Activated CD4-positive, alpha-beta T cell treated with anti-CD3 and anti-CD28 coated beads for 4 hours (primary cell): ENCODE data around the gene TELO2.

Experiments used
- DNase-seq, 2 donors: peaks; one replicate each; pipeline ENCODE4 v3.0.0-alpha.2; 2020

Gene TELO2

DNA sequence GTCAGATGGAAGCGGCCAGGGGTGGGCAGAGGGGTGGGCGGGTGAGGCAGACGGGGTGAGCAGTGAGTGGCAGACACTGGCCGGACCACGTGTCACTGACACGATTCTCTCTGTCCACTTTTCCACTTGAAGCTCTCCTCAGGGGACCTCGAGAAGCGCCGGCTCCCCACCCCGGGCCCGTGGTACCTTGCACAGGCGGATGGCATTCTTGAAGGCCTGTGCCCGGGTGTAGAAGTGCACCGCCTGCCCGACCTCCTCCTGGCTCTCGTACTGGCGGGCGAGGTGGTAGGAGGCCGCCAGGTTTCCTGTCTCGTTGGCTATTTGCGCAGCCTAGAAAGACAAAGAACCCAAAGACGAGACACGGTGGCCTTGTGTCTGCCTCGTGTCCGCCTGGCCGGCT lies 31.2 kb downstream of the TELO2 start:
- no peak for DNase-seq

GRCh38 chr16:1525871-1526607 lies 32.9 kb downstream of the TELO2 start:
- DNase-seq: no peak

GRCh38 chr16:1526608-1527555 lies 33.7 kb downstream of the TELO2 start:
- DNase-seq: no peak

GRCh38 chr16:1527836-1528811 lies 35.0 kb downstream of the TELO2 start:
- no peak for DNase-seq

GRCh38 chr16:1528921-1529537 lies 35.9 kb downstream of the TELO2 start:
- no peak for DNase-seq

GRCh38 chr16:1530349-1530882 lies 37.3 kb downstream of the TELO2 start:
- no peak for DNase-seq

DNA sequence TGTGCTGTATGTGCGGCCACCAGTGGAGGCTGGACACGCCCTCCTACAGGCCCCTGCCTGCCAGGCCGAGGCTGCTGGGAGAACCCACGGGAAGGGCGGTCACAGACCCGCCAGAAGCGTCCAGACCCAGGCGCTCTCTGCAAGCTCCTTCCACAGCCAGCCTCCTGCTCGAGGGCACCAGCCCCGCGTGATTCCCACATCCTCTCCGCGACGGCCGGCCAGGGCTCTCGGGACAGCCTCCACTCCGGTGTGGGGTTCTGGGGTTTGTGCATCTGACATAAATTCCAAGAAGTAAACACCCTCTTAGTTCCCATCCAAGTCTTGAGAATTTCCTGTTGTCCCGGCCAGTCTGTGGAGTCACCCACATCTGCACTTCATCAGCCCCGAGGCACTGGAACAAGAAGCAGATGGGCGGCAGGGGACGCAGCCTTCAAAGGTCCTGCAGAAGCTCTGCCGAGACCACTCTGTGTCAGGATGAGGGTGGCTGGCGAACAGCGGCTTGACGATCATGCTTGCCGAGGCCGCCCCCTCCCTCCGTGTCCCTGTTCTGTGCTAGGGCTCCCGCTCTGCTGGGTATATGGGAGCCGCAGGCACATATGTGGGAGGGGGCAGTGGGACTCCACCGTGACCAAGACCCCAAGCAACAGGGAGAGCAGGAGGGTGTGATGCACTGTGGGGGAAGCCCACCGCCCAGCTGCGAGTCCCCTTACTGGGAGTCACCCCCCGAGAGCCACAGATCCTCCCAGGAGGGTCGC lies 37.9 kb downstream of the TELO2 start:
- no peak for DNase-seq

GRCh38 chr16:1531638-1531910 lies 38.4 kb downstream of the TELO2 start:
- no peak for DNase-seq

- DNase-seq: no peak
These were observed 39.1 kb downstream of the TELO2 start for GRCh38 chr16:1532081-1532760.

GRCh38 chr16:1532771-1533170 lies 39.6 kb downstream of the TELO2 start:
- DNase-seq: no peak

DNA sequence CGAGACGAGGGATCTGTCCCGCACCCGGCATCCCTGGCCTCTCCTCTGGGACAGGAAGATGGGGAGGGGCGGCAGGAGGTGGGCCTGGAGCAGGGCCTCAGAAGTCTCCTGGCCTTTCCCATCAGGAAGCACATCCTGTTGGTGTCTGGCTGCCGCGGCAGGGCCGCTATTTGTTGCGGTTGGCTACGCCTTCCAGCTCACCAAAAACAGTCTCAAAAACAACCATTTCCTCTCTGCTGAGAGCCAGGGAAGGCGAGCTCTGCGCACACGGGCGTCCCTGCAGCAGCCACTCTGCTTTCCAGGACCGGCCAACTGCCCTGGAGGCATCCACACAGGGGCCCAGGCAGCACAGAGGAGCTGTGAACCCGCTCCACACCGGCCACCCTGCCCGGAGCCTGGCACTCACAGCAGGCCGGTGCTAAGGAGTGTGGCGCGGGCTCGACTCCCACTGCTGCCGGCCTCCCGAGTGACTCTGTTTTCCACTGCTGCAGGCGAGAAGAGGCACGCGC lies 40.3 kb downstream of the TELO2 start, which contains the start of gene TMEM204:
TMEM204 (plus strand) TSS at position 224 of the 509 bp plus-strand sequence. CDS start 610 bp downstream, outside the sequence.
- DNase-seq: no peak

DNA sequence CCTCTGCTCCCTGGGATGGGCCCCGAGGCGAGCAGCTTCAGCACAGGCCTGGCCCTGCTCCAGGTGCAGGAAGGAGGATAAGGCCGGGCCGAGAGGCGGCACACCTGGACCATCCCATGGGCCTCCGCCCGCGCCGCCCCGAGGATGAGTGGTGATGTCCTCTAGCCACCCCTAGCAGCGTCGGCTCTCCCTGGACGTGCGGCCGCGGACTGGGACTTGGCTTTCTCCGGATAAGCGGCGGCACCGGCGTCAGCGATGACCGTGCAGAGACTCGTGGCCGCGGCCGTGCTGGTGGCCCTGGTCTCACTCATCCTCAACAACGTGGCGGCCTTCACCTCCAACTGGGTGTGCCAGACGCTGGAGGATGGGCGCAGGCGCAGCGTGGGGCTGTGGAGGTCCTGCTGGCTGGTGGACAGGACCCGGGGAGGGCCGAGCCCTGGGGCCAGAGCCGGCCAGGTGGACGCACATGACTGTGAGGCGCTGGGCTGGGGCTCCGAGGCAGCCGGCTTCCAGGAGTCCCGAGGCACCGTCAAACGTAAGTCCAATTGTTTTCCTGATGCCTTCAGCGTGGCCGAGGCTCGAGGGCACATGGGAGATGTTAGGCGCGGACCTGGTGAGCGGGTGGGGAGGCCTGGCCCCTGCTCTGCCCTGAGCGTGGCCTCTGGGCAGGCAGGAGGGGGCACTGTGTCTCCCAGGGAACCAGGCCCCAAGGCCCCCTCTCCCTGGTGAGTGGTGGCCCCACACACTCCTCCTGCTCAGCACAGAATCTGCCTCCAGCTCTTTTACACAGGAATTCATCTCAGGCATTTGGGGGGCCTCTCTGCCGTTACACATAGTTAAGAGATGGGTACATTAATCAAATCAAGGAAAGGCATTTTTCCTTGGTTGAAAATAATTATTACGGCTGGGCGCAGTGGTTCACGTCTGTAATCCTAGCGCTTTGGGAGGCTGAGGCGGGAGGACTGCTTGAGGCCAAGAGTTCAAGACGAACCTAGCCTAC lies 41.2 kb downstream of the TELO2 start:
- DNase-seq: no peak

GRCh38 chr16:1535391-1536291 lies 42.5 kb downstream of the TELO2 start:
- DNase-seq: no peak

DNA sequence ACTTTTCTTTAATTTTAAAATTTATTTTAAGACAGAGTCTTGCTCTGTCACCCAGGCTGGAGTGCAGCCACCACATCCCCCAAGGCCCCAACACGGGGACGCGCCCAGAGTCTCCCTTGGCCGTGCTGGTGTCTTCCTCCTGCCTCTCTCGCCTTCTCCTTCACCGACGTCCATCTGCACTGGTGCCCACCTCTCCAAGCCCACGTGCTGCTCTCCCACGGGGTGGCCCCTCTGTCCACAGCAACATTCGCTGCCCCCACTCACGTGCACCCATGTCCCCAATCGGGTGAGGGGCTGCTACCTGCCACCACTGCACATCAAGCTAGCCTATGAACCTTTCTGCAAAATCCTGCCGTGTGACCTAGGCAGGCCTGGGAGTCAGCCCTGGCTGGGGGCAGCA lies 43.4 kb downstream of the TELO2 start:
- no peak for DNase-seq

DNA sequence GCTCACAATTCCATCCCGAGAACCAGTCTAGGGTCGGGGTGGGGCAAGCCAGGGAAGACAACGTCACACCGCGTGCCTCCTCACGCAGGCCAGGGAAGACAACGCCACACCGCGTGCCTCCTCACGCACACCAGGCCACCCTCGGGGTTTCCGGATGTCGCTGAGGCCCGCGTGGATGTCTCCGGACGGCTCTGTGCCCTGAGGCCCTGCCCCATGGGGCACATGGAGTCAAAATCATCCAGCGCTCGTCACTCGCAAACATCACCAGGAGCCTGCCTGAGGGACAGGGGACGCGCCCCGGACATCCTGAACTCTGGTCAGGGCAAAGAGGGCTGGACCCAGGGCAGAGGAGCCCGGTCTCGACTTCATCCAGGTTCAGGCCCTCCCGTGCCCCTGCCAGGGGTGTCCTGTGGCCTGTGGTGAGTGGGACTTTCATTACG lies 44.0 kb downstream of the TELO2 start:
- DNase-seq: no peak

- no peak for DNase-seq
These were observed 44.7 kb downstream of the TELO2 start for GRCh38 chr16:1537763-1538289.

GRCh38 chr16:1538804-1539520 lies 45.8 kb downstream of the TELO2 start:
- peak in 1 of 2 donors; percentile 37 for DNase-seq
